Left lung (tissue), 10 donors: ENCODE results near the gene IGBP1. TPM values are rescaled to one million over a fixed set of nuclear protein-coding genes. Genes with fewer than 3 reads are reported as not detected.
A peak's percentile ranks its signal among the peaks of the same experiment; 100 is the strongest.
"Not testable (repeated sequence)": the region's sequence is repeated elsewhere in the genome, so short reads cannot be mapped to it uniquely, and the experiment has no call there.

Experiments used
- ATAC-seq: fragments of 200-7000 bp; cut with Tn5 transposase; one replicate; pipeline ENCODE4 v1.9.1; 2020; ENCODE audit warnings: moderate library complexity
- DNase-seq, 4 donors: peaks; one replicate each; pipeline ENCODE4 v3.0.0-alpha.2; 2013 to 2020
- H3K27ac ChIP-seq, 2 donors: fragments of 200-600 bp; sonication (generic) in 1 of 2; one replicate each; pipeline versions ENCODE4 v1.5.0 to v1.8.0; 2020 to 2021
- H3K27me3 ChIP-seq, 2 donors: fragments of 200-600 bp; sonication (generic) in 1 of 2; one replicate each; pipeline versions ENCODE4 v1.5.0 to v1.8.0; 2020 to 2021
- H3K36me3 ChIP-seq, 2 donors: fragments of 200-600 bp; sonication (generic) in 1 of 2; one replicate each; pipeline versions ENCODE4 v1.5.0 to v1.8.0; 2020 to 2021
- H3K4me1 ChIP-seq, 2 donors: fragments of 200-600 bp; one replicate each; pipeline ENCODE4 v1.8.0; 2021
- H3K4me3 ChIP-seq, 2 donors: fragments of 200-600 bp; sonication (generic) in 1 of 2; one replicate each; pipeline versions ENCODE4 v1.5.0 to v1.8.0; 2020 to 2021; ENCODE audit warnings: mild to moderate bottlenecking in 1 of 2
- H3K9me3 ChIP-seq, 2 donors: fragments of 200-600 bp; sonication (generic) in 1 of 2; one replicate each; pipeline versions ENCODE4 v1.5.0 to v1.8.0; 2020 to 2021
- intact Hi-C, 2 donors: fragments of 100-400 bp; cut with DNase I; formaldehyde crosslinking; loops; one replicate each; pipeline versions ENCODE4 v1.11.2 to v1.14.2; 2022
- polyA plus RNA-seq, 6 donors: library from polyadenylated mRNA; unstranded; fragments of 120-200 nt; gene quantifications; one replicate each; pipeline ENCODE4 v1.2.1, GENCODE V29; 2013; ENCODE audit not compliant: insufficient read length in 6 of 6
- total RNA-seq, 2 donors: library from RNA; stranded (reverse); fragmentation: NEBNext Ultra II Directional; extraction: Animal tissue kit (Norgen Biotek cat#: 25700); gene quantifications; one replicate each; pipeline ENCODE4 v1.2.1, GENCODE V29; 2021
- TF ChIP-seq, protein P1 (sequence below), 2 donors: fragments of 200-600 bp; sonication (generic) in 1 of 2; IDR thresholded peaks; one replicate each; pipeline versions ENCODE4 v1.5.0 to v1.8.0; 2021; ENCODE audit warnings: antibody characterized with exemption in 2 of 2
- donor health status: DM: no; HTN: yes; CAD: no.
- donor health status: DM: no; HTN: no; CAD: no.

IGBP1 gene
- total and polyA plus RNA-seq, 8 donors: 33.7 to 111 (median 100) TPM

DNA sequence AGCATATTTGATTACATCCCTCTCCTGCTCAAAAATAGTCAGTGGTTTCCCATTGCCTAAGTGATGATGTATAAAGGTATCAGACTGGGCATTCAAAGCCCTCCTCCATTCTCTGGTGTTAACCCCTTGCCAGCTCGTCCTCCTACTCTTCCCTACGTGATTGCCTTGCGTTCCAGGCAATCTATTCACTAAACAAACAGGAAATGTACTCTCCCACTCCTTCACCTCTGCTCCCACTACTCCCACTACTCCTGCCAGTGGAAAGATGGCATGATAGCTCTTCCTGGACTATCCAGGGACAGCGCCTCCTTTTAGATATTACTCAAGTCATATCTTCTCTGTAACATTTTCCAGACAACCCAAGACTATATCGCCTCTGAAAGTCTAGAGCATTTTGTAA lies 49.8 kb downstream of the IGBP1 start:
- Histone ChIP-seq H3K27ac (no peak overlapping the region), H3K9me3 (no peaks in the 10 kb centered on the region), H3K27me3 (no peaks in the 10 kb centered on the region), H3K36me3 (no peaks in the 10 kb centered on the region), H3K4me3 (no peak overlapping the region), H3K4me1 (no peaks in the 10 kb centered on the region)
- intact Hi-C loops: no loop called here
- DNase-seq (no peak), ATAC-seq (no peak)
- TF ChIP-seq, protein P1, sequence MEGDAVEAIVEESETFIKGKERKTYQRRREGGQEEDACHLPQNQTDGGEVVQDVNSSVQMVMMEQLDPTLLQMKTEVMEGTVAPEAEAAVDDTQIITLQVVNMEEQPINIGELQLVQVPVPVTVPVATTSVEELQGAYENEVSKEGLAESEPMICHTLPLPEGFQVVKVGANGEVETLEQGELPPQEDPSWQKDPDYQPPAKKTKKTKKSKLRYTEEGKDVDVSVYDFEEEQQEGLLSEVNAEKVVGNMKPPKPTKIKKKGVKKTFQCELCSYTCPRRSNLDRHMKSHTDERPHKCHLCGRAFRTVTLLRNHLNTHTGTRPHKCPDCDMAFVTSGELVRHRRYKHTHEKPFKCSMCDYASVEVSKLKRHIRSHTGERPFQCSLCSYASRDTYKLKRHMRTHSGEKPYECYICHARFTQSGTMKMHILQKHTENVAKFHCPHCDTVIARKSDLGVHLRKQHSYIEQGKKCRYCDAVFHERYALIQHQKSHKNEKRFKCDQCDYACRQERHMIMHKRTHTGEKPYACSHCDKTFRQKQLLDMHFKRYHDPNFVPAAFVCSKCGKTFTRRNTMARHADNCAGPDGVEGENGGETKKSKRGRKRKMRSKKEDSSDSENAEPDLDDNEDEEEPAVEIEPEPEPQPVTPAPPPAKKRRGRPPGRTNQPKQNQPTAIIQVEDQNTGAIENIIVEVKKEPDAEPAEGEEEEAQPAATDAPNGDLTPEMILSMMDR (IDR thresholded peaks at IDR 0.05): no peak

DNA sequence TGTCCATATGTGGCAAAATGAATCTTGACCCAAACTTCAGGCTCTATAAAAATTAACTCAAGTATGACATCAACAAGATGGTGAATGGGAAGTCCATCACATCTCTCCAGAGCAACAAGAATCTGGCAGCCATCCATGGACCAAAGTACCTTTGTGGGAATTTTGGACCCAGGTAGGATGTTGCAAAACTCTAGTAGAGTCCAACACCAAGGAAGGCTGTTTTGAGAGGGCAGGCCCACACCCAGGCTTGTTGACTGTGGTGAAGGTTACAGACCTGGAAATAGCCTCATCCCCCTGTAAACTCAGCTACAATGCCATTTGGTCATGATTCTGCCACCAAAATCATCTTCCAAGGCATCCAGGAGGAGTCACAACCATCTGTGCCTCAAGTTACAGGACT lies 57.0 kb downstream of the IGBP1 start:
- TF ChIP-seq, protein P1 (IDR thresholded peaks at IDR 0.05): no peak
- Histone ChIP-seq H3K4me1 (no peaks in the 10 kb centered on the region), H3K4me3 (no peak overlapping the region), H3K27ac (no peak overlapping the region), H3K27me3 (peaks cover 0 to 5% of the 10 kb centered on the region in 2 donors), H3K9me3 (no peaks in the 10 kb centered on the region), H3K36me3 (no peaks in the 10 kb centered on the region)
- DNase-seq (no peak), ATAC-seq (no peak)
- intact Hi-C loops: no loop called here

DNA sequence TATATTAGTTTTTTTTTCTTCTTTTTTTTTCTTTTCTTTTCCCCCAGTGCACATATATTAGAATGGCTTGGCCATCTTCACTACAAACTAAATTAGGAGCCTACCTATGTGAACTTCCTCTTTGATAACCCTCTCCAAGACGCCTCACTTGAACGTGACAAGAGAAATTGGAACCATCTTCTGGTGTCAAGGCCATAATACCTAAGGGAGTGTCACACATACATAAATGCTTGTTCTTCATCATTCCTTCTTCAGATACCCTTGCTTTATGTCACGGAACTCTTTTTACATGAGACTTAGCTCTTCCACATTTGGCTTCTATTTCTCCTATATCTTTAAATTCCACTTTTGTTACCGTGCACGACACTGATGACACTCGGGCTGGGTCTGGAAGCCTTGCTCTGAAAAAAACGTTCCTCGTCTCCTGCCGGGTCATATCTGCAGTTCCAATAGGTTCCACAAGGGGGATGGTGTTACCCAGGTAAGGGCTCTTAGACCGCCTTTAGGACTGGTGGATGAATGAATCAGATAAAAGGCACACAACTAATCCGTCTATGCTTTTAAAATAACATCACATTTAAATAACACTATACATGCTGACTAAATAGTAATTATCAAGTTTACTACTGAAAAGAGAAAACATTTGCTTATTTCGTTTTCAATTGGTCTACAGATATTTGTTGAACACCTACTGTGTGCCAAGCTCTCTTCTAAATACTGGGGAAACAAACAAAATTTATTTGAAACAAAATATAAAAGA lies 63.9 kb downstream of the IGBP1 start:
- no peaks in the 10 kb centered on the region for H3K27me3 ChIP-seq
- TF ChIP-seq, protein P1 (IDR thresholded peaks at IDR 0.05): peak; percentile 38 to 55
- no peak overlapping the region for H3K4me3 ChIP-seq
- no peaks in the 10 kb centered on the region for H3K4me1 ChIP-seq
- peak; percentile 86 for ATAC-seq
- H3K36me3 ChIP-seq: no peaks in the 10 kb centered on the region
- H3K27ac ChIP-seq: no peak overlapping the region
- no peak for DNase-seq
- intact Hi-C loops: no loop called here
- H3K9me3 ChIP-seq: no peaks in the 10 kb centered on the region

DNA sequence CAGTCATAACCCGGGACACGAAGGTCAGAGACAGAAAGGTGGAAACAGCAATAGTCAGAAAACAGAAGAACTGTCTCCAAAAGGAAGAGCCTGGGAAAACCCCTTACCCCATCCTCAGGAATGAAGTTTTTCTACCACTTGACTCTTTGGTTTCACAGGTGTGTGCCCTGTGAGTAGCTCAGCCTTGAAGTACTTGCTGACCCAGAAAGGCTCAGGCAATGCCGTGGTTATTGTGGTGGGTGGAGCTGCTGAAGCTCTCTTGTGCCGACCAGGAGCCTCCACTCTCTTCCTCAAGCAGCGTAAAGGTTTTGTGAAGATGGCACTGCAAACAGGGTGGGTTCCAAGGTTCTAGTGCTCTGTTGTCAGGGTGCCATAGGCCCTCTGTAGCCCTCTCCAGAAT lies 68.5 kb downstream of the IGBP1 start:
- Histone ChIP-seq H3K27ac (no peak overlapping the region), H3K9me3 (no peaks in the 10 kb centered on the region), H3K36me3 (no peaks in the 10 kb centered on the region), H3K4me1 (no peaks in the 10 kb centered on the region), H3K27me3 (no peaks in the 10 kb centered on the region), H3K4me3 (no peak overlapping the region)
- TF ChIP-seq, protein P1 (IDR thresholded peaks at IDR 0.05): no peak
- intact Hi-C loops: no loop called here
- DNase-seq (no peak), ATAC-seq (peak; percentile 76)

DNA sequence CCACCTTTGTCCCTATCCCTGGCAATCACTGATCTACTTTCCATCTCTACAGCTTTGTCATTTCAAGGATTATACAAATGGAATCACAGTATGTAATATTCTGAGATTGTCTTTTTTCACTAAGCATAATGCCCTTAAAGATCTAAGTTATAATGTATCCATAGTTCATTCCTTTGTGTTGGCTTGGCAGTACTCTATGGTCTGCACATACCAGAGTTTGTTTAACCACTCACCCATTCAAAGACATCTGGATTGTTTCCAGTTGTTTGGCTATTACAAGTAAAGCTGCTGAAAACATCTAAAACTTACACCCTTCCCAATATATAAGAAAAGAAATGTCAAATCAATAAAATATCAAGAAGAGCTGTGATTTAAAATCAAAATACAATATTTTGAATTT lies 75.2 kb downstream of the IGBP1 start:
- DNase-seq (no peak), ATAC-seq (no peak)
- Histone ChIP-seq H3K27me3 (no peaks in the 10 kb centered on the region), H3K9me3 (no peaks in the 10 kb centered on the region), H3K4me1 (no peaks in the 10 kb centered on the region), H3K27ac (no peak overlapping the region), H3K36me3 (no peaks in the 10 kb centered on the region), H3K4me3 (no peak overlapping the region)
- TF ChIP-seq, protein P1 (IDR thresholded peaks at IDR 0.05): no peak
- intact Hi-C loops: no loop called here

DNA sequence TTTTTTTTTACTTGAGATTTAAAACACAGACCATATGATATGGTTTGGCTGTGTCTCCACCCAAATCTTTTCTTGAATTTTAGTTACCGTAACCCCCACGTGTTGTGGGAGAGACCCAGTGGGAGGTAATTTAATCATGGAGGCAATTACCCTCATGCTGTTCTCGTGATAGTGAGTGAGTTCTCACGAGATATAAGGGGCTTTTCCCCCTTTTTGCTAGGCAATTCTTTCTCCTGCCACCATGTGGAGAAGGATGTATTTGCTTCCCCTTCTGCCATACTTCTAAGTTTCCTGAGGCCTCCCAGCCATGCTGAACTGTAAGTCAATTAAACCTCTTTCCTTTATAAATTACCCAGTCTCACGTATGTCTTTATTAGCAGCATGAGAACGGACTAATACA lies 76.3 kb downstream of the IGBP1 start:
- ATAC-seq, intact Hi-C loops, H3K9me3 ChIP-seq, H3K4me3 ChIP-seq, H3K36me3 ChIP-seq, H3K27me3 ChIP-seq, H3K4me1 ChIP-seq, H3K27ac ChIP-seq, DNase-seq: not testable (repeated sequence)
